Activated naive CD8-positive, alpha-beta T cell treated with anti-CD3 and anti-CD28 coated beads for 36 hours (primary cell): ENCODE results near the gene DNMT3A. TPM values are rescaled to one million over a fixed set of nuclear protein-coding genes. Genes with fewer than 3 reads are reported as not detected.
A peak's percentile ranks its signal among the peaks of the same experiment; 100 is the strongest.
"Not testable (repeated sequence)": the region's sequence is repeated elsewhere in the genome, so short reads cannot be mapped to it uniquely, and the experiment has no call there.

Experiments
- DNase-seq: peaks from one replicate; pipeline ENCODE4 v3.0.0; 2021
- H3K27ac Mint-ChIP-seq: one replicate; pipeline ENCODE4 v1.8.0; 2022; ENCODE audit warnings: mild to moderate bottlenecking, moderate library complexity, mixed read lengths
- H3K27me3 Mint-ChIP-seq: one replicate; pipeline ENCODE4 v1.8.0; 2022; ENCODE audit warnings: mild to moderate bottlenecking, mixed read lengths
- H3K36me3 Mint-ChIP-seq: one replicate; pipeline ENCODE4 v1.8.0; 2021; ENCODE audit warnings: mild to moderate bottlenecking, mixed read lengths
- H3K4me1 Mint-ChIP-seq: one replicate; pipeline ENCODE4 v1.8.0; 2021; ENCODE audit warnings: mixed read lengths
- H3K4me3 Mint-ChIP-seq: one replicate; pipeline ENCODE4 v1.8.0; 2022; ENCODE audit warnings: mild to moderate bottlenecking, moderate library complexity, mixed read lengths
- H3K9me3 Mint-ChIP-seq: one replicate; pipeline ENCODE4 v1.8.0; 2022; ENCODE audit warnings: mixed read lengths
- total RNA-seq, 2 experiments: library from RNA; stranded (reverse); gene quantifications; one replicate each; pipeline ENCODE4 v1.2.3, GENCODE V29; 2021

DNMT3A gene
- total RNA-seq, 2 experiments from 2014 or later = 90.7 to 92.2 TPM

DNA sequence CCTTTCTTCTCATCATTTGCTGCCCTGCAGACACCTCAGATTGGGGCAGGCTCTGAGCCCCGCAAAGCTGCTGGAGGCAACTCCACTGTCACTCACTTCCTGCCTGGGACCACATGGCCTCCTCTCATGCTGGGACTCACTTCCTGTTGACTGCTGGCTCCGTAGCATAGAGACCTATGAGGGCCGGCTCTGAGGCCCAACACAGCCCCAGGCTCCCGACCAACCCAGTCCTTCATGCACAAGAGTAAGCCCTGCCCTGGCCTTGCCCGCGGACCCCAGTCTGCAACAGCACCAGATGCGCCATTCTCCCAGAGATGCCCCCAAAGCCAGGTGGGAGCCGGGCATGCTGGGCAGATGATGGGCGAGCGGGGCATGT, 55.7 kb downstream of the DNMT3A start:
- peaks cover 44% of the 10 kb centered on the region for H3K4me1 Mint-ChIP-seq

DNA sequence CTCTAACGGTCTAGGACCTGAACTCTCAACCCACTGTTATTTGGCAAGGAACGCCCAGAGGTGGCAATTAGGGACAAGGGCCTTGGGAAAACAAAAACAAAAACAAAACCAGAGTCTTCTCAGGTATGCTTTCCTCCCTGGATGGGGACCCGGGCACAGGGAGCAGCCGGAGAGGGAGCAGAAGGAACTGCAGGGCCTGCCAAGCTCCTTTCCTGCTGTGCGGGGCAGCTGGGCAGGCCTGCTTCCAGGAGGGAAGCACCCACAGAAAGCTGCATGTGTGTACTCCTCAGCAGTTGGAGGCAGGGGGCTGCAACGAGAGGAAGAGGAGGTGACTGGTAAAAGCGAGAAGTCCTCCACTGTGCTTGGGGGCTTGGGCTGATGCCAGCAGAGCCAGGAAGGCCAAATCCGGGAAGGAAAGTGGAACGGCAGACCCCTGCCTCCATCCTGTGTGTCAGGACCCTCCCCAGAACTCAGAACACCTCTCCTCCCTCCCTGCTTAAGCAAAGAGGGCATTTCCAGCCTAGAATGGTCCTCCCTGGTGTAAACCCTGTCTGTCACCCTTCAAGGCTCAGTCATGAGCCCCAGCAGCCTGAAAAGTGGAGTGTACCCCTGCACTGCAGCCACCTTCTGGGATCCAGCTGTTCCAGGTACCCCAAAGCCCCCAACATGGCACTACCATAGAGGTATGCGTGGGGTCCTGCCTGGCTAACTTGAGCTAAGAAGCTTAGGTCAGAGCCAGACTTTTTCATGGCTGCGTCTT, 56.3 kb downstream of the DNMT3A start:
- peaks cover 53% of the 10 kb centered on the region for H3K36me3 Mint-ChIP-seq
- H3K9me3 Mint-ChIP-seq = no peaks in the 10 kb centered on the region
- H3K4me1 Mint-ChIP-seq = peaks cover 43% of the 10 kb centered on the region
- H3K27ac Mint-ChIP-seq = peak overlapping the region; percentile 96
- no peaks in the 10 kb centered on the region for H3K27me3 Mint-ChIP-seq
- peak overlapping the region; percentile 64 for H3K4me3 Mint-ChIP-seq
- DNase-seq = no peak

More for the DNA sequence above, 55.7 kb downstream of the DNMT3A start:
- H3K4me3 Mint-ChIP-seq = peak overlapping the region; percentile 64
- DNase-seq = peak; percentile 74
- H3K9me3 Mint-ChIP-seq = no peaks in the 10 kb centered on the region
- no peaks in the 10 kb centered on the region for H3K27me3 Mint-ChIP-seq
- peaks cover 52% of the 10 kb centered on the region for H3K36me3 Mint-ChIP-seq
- H3K27ac Mint-ChIP-seq = peak overlapping the region; percentile 96

DNA sequence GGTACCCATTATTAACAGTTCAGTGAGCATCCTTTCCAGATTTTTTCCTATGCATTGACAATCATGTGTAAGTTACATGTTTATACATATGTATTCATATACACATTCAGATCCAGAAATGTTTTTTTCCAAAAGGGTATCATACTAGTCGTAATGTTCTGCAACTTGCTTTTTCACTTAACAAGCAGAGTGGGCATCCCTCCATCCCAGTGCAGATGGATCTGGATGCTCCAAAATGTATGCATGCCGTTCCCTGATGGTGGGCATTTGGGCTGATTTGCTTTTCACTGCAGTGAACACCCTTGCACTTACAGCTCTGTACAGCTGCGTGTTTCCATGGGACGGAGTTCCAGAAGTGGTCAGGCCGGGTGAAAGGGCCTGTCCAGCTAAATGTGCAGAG, 57.0 kb downstream of the DNMT3A start:
- Mint-ChIP-seq H3K4me1 (peaks cover 49% of the 10 kb centered on the region), H3K4me3 (no peak overlapping the region), H3K36me3 (peaks cover 53% of the 10 kb centered on the region)

DNA sequence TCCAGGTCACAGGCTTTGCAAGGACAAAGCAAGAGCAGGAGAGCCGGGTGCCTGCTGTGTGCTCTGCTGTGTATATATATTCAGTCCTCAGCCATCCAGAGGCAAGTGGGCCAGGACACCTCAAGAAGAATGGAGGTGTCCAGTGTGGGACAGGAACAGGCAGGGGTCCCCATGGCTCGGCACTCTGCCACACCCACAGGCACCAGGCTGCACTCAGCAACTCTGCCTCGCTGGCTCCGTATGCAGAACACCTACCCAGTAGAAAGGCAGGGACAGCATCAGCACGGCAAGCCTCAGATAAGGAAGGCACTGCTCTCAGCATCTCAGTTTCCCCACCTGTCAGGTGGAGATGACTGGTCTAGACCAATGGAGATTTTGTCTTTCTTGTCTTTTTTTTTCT, 57.8 kb downstream of the DNMT3A start:
- Mint-ChIP-seq H3K27ac (peak overlapping the region; percentile 63), H3K4me3 (no peak overlapping the region), H3K27me3 (no peaks in the 10 kb centered on the region), H3K4me1 (peaks cover 57% of the 10 kb centered on the region), H3K9me3 (no peaks in the 10 kb centered on the region), H3K36me3 (peaks cover 59% of the 10 kb centered on the region)
- DNase-seq = no peak

More for the DNA sequence above, 57.0 kb downstream of the DNMT3A start:
- Mint-ChIP-seq H3K27ac (peak overlapping the region; percentile 96), H3K27me3 (no peaks in the 10 kb centered on the region), H3K9me3 (no peaks in the 10 kb centered on the region)
- DNase-seq = no peak

DNA sequence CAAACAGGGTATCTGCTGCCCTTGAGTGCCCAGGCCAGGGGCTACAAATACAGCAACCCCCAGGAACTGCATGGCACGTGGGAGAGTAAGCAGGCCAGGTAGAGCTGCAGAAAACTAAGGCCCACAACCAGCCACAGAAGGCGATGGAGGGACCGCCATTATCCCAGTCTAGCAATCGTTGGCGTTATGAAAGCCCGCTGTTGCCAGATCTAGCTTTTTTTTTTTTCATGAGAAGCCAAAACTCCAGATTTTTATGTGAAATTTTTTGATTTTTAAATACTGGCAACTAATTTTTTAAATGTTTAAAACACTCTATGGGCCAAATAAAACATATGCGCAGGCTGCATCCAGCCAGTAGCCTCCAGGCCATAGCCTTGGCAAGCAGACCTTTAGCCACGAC, 59.8 kb downstream of the DNMT3A start:
- Mint-ChIP-seq H3K36me3 (peaks cover 62% of the 10 kb centered on the region), H3K27ac (peak overlapping the region; percentile 45), H3K4me3 (no peak overlapping the region), H3K4me1 (peaks cover 68% of the 10 kb centered on the region), H3K27me3 (no peaks in the 10 kb centered on the region), H3K9me3 (no peaks in the 10 kb centered on the region)
- DNase-seq = no peak

DNA sequence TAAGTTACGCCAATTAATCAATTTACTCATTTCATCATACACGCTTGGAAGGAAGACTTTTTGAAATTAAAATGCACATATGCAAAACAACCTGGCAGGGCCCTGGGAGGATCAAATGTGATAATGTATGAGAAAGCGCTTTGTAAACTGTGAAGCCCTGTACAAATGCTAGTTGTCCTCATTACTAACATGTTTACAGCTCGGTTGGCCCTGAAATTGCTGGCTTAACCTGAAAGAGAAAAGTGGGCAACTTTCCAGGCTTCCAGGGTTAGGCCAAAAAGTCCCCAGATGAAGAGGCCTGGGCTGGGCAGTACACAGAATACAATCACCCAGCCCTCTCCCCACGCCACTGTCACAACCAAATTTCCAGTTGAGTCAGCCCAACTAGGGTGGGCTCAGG, 60.2 kb downstream of the DNMT3A start:
- Mint-ChIP-seq H3K27ac (peak overlapping the region; percentile 45), H3K36me3 (peaks cover 59% of the 10 kb centered on the region), H3K9me3 (no peaks in the 10 kb centered on the region), H3K27me3 (no peaks in the 10 kb centered on the region), H3K4me3 (no peak overlapping the region), H3K4me1 (peaks cover 67% of the 10 kb centered on the region)
- no peak for DNase-seq

DNA sequence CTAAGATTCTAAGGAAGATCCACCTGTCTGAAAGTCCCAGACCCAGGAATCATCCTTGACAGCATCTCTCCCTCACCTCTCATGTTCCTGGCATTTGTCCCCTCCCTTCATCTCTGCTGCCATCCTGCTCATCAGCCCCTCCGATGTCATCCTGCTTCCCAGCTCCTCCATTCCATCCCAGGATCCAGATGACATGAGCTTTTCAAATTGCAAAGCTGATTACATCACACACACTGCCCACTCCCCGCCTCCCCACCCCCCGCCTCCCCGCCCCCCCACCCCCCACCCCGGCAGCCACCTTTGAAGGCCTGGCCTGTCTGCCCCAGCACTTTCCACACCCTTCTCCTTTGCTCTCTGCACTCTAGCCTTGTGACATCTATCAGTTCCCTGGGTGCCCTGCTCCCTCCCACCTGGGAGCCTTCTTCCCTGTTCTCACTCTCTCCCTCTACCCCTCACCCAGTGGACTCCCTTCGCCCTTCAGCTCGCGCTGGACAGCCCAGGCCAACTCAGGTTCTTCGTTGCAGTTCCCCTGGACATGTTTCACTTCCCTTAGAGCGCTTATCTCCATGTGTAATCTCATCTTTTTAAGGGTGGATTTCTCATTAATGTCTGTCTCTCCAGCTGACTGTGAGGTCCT, 61.6 kb downstream of the DNMT3A start:
- Mint-ChIP-seq H3K36me3 (peaks cover 51% of the 10 kb centered on the region), H3K4me3 (peak overlapping the region; percentile 1), H3K4me1 (peaks cover 66% of the 10 kb centered on the region), H3K27me3 (no peaks in the 10 kb centered on the region), H3K9me3 (no peaks in the 10 kb centered on the region), H3K27ac (peak overlapping the region; percentile 65)
- no peak for DNase-seq

DNA sequence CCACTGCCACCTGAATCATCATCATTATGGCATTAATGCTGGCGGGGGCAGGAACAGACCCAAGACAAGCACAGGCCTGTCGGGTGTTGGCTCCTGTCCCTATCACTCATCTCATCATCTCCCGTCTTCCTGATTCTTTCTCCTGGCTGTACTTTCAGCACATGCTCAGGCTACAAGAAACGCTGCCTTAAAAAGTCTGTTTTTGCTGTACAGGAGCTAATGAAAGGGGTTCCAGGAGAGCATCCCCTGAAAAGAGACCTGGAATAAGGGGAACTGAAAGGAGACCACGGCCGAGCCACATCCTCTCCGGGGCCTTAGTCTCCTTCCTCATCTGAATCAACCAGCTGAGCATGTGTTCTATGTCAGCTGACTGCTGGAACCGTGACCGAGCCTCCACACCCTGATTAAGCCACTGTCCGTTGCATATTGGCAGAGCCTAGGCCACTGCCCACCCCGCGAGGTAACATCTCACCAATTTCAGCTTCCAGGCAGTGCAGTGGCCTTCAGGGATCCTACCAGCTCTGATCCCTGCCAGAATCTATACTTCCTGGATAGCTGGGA, 62.6 kb downstream of the DNMT3A start:
- Mint-ChIP-seq H3K27ac (peak overlapping the region; percentile 85), H3K27me3 (no peaks in the 10 kb centered on the region), H3K9me3 (no peaks in the 10 kb centered on the region), H3K4me3 (peak overlapping the region; percentile 64), H3K4me1 (peaks cover 64% of the 10 kb centered on the region), H3K36me3 (peaks cover 51% of the 10 kb centered on the region)
- DNase-seq = no peak

DNA sequence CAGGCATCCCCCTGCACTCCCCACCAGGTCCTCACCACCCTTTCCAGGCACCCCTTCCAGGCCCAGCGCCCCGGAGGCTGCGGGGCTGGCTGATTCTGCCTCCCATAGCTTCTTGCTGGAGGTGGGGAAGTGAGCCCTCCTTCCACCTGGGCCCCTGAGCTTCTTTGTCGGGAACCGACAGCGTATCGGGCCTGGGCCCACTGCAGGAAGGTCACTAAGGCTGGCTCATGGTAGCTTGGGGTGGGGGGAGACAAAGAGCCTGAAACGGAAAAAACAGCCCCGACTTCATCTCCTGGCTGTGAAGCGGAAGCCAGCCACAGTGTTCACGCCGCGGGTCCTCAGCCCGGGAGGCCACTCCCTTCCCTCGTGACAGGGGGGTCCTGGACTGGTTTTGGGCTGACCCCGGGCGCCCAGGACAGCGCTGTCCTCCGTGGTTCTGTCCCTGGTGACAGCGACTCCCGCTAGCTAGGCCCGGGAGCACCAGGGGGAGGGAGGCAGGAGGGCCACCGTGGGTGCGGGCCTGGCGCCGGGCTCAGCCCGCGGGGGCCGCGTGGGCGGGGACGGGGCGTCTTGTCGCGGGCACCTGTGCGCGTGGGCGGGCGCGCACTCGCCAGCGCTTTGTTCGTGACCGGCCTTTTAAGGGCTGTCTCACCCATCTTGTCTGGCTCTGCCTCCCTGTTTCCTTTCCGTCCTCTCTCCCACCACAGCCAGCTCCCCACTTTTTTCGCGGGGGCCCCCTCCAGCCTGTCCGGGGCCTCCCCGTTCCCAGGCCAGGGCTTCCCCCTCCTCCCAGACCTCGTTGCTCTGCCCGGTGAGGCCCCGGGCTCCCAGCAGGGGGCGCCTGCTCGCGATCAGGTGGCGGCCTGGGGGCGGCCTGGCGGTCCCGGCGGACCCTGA, 64.9 kb downstream of the DNMT3A start:
- no peaks in the 10 kb centered on the region for H3K27me3 Mint-ChIP-seq
- peak overlapping the region; percentile 85 for H3K27ac Mint-ChIP-seq
- peaks cover 53% of the 10 kb centered on the region for H3K36me3 Mint-ChIP-seq
- peak; percentile 91 for DNase-seq
- H3K9me3 Mint-ChIP-seq = no peaks in the 10 kb centered on the region
- H3K4me1 Mint-ChIP-seq = peaks cover 68% of the 10 kb centered on the region
- H3K4me3 Mint-ChIP-seq = peak overlapping the region; percentile 67

DNA sequence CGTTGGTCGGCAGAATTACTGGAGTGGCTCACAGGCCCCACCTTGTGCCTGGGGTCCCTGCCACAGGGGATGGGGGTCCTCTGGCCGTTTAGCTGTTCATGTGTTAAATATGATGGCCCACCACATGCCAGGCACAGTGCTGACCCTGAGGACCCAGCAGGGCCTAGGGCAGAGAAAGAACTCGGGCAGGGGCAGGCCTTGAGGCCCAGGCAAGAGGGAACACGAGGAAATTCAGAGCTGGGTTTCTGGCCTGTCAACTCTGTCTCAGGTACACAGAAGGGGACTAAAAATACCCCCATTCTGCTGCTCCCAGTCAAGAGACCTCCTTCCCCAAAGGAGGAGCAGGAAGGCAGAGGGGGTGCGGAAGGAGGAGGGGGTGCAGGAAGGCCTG, 66.2 kb downstream of the DNMT3A start:
- no peak for DNase-seq
- no peaks in the 10 kb centered on the region for H3K9me3 Mint-ChIP-seq
- no peaks in the 10 kb centered on the region for H3K27me3 Mint-ChIP-seq
- peaks cover 65% of the 10 kb centered on the region for H3K4me1 Mint-ChIP-seq
- H3K27ac Mint-ChIP-seq = peak overlapping the region; percentile 85
- H3K36me3 Mint-ChIP-seq = peaks cover 54% of the 10 kb centered on the region
- H3K4me3 Mint-ChIP-seq = peak overlapping the region; percentile 32

DNA sequence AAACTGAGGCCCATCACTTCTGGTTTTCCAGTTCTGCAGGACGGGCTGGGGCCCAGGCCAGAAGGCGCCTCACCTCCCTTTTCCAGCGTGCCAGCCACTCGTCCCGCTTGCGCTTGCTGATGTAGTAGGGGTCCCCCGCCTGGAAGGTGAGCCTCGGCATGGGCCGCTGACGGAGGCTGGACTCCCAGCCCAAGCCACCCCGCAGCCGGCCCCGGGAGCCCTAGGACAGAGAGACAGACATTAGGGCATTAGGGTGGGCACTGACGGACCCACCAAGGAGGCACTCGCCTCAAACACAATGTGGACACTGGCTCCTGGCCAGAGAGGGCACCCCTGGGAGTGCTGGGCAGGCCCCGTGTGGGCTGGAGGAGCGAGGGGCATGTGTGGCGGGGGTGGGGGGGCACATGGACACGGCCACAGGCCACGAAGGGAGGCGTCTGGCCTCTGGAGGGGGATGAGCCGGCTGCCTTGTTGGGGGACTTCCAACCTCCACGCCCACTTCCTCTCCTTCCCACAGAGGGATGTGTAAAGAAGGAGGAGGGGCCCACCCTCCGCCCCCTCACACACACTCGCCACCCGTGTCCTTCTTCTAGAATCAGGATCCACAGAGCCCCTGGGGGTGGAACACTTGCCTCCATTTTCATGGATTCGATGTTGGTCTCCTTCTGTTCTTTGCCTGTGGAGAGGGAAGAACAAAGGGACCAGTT, 66.7 kb downstream of the DNMT3A start:
- peak overlapping the region; percentile 25 for H3K4me3 Mint-ChIP-seq
- peaks cover 55% of the 10 kb centered on the region for H3K36me3 Mint-ChIP-seq

DNA sequence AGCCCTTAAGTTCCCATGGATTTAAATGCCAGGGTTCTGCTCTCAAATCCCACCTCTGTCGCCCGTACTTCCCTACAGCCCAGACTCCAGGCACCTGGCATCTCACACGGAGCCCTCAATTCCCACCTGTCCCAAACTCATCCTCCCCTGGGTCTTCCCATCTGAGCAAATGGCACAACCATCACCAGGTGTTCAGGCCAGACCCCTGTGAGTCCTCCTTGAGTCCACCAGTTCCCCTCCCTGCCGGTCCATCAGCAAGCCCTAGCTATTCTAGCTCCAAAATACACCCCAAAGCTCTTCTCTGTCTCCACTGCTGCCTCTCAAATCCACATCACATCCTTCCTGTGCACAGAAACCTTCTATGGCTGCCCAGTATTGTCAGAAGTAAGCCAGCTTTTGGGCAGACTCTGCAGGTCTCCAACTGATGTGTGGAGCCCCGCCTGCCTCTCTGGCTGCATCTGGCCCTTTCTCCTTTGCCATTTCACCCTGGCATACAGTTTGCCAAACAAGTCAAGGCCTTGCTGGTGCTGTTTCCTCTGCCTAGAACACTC, 67.7 kb downstream of the DNMT3A start:
- Mint-ChIP-seq H3K4me1 (peaks cover 60% of the 10 kb centered on the region), H3K27ac (peak overlapping the region; percentile 85), H3K36me3 (peaks cover 58% of the 10 kb centered on the region), H3K4me3 (peak overlapping the region; percentile 6), H3K27me3 (no peaks in the 10 kb centered on the region), H3K9me3 (no peaks in the 10 kb centered on the region)
- DNase-seq = no peak

More for the DNA sequence above, 66.7 kb downstream of the DNMT3A start:
- DNase-seq = peak; percentile 71
- peaks cover 64% of the 10 kb centered on the region for H3K4me1 Mint-ChIP-seq
- H3K9me3 Mint-ChIP-seq = no peaks in the 10 kb centered on the region
- H3K27me3 Mint-ChIP-seq = no peaks in the 10 kb centered on the region
- H3K27ac Mint-ChIP-seq = peak overlapping the region; percentile 85

DNA sequence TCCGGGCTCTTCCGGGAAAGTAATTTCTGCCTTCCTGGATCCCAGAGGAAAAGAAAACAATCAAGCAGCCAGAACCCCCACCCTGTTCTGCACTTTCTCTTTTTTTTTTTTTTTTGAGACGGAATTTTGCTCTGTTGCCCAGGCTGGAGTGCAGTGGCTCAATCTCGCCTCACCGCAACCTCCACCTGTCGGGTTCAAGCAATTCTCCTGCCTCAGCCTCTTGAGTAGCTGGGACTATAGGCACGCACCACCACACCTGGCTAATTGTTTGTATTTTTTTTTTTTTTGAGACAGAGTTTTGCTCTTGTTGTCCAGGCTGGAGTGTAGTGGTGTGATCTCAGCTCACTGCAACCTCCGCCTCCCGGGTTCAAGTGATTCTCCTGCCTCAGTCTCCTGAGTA, 69.0 kb downstream of the DNMT3A start:
- Mint-ChIP-seq H3K4me1 (peaks cover 51% of the 10 kb centered on the region), H3K27ac (peak overlapping the region; percentile 85), H3K36me3 (peaks cover 52% of the 10 kb centered on the region)
- H3K27me3 Mint-ChIP-seq, H3K9me3 Mint-ChIP-seq, DNase-seq, H3K4me3 Mint-ChIP-seq: not testable (repeated sequence)

DNA sequence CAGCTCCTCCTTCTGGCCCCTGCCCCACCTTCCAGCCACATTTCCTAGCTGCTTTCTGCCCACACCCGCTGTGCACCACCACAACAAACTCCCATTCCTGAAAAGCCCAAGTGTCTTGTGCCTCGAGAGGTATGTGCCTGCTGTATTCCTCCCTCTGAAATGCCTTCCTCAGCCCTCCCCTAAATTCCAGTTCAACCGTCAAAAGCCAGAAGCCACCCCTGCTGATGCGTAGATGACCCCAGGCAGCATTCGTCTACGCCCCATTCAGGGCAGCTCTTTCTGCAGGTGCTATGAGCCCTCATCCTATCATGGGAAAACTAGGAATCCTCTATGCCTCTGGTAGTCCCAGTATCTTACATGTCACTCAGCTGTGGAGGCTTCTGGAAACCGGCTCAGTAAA, 71.7 kb downstream of the DNMT3A start:
- Mint-ChIP-seq H3K27me3 (no peaks in the 10 kb centered on the region), H3K27ac (no peak overlapping the region), H3K9me3 (no peaks in the 10 kb centered on the region), H3K36me3 (peaks cover 67% of the 10 kb centered on the region), H3K4me1 (peaks cover 50% of the 10 kb centered on the region), H3K4me3 (no peak overlapping the region)
- DNase-seq = no peak
